HG03442 (cell line): ENCODE results near the gene SALL4.
"Not testable (repeated sequence)": the region's sequence is repeated elsewhere in the genome, so short reads cannot be mapped to it uniquely, and the experiment has no call there.

Source experiments
- ATAC-seq: cut with Tn5 transposase; IDR thresholded peaks from one replicate; pipeline ENCODE4 v1.9.1; 2021; ENCODE audit warnings: mild to moderate bottlenecking, moderate library complexity; ENCODE audit not compliant: unreplicated experiment

Gene SALL4

DNA sequence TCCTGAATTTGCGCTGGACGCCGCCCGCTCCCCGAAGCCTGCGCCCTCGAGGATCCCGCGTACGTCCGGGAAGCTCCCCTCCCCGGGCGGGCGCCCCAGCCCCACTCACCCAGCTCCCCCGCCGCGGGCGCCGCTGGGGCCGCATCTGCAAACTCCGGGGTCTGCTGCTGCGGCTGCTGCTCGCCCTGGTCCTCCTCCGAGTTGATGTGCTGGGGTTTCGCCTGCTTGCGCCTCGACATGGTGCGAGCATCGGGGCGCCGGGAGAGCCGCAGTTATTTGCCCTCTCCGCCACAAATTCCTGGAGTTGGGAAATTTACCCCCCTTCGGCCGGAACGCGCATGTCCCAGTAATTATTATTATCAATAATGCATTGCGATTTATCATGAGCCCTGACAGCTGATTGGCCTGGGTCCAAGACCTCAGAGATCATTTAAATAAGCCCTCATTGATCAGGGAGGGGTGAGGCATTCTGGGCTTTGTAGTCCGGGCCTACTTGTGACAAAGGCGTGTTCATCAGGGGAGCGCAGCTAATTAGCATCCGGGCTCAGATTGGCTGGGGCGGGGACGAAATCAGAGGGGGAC, at the start of gene SALL4:
SALL4 (minus strand) TSS at position 352 of the 582 bp plus-strand sequence; CDS start at position 239, 113 bp downstream.
- no peak for ATAC-seq

DNA sequence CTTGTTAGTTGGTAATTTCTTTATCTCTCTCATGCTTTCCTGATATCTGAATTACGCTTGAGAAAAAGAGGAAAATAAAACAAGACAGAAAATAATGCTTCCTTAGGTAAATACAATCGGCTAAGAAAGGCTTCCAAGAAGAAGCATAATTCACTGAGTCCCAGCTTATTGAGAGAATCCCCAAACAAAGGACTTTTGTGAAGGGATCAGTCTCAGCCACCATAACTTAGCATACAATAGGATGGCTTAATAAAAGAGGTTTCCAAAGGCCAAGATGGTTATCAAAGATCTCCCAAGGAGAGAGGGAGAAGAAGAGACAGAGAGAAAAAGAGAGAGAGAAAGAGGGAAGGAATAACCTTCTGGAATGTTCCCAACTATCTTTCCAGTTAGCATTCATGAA, 46.0 kb upstream of the SALL4 start:
- ATAC-seq: no peak

DNA sequence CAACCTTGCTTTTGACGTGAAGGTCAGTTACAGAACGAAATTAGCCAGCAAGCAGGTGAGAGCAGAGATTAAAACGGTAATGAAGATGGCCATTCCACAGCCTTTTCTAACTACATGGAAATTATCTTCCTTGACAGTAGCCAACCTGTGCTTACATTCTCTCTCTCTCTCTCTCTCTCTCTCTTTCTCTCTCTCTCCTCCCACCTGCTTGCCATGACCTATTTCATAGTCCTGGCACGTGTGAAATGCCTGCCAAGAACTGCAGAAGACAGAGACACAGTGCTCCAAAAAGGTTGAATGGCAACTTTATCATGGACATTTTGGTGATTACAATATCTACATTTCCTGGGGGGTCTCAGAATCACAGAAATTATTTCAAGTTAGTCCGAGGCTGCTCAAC, 38.5 kb upstream of the SALL4 start:
- no peak for ATAC-seq

DNA sequence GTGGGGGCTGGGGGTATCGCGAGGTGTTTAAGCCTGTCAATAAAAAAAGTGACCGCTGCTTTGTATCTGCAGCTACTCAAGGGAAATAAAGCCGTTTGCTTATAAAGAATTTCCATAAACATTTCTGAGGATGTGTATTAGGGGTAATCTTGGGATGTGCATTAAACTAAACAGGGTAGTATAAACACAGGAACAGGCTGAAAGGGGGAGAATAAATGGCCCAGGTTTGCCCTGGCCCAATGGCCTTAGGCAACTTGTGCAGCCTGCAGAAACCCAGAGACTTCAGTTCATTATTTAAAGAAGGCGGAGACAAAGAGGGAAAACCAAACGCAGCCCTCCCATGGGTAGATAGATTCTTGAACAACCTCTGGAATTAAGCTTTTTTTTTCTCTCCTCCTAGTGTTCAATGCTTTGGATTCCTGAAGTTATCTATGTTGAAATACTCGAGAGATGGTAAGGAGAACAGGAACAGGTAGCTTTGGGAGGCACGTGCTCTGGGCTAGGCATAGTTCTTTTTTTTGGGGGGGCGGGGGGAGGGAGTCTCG, 35.6 kb upstream of the SALL4 start:
- ATAC-seq: no peak

DNA sequence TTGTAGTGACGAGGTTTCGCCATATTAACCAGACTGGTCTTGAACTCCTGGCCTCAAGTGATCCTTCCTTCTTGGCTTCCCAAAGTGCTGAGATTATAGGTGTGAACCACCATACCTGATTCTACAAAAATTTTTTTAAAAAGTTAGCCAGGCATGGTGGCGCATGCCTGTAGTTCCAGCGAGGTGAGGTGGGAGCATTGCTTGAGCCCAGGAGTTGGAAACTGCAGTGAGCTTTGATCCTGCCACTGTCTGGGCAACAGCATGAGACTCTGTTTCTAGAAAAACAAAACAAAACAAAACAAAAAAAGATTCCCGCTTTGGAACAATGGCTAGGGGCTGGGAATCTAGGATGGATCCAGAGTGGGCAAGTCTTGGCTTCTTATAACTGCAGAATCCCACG, 35.1 kb upstream of the SALL4 start:
- no peak for ATAC-seq

DNA sequence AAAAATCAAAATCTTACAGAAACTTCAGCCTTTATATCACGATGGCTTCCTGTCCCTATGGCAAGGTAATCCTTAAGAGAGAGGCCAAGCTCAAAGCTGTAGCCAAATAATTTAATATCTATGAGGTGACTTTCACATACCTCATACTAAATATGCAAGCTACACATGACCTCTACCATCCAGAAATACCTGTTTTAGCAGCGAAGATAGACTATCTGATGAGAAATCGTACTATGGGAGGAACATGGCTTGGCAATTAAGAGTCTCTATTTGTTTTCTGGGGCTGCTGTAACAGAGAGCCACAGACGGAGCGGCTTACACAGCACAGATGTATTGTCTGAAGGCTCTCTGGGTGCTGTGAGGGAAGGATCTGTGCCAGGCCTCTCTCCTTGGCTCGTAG, 31.0 kb upstream of the SALL4 start:
- ATAC-seq: no peak

DNA sequence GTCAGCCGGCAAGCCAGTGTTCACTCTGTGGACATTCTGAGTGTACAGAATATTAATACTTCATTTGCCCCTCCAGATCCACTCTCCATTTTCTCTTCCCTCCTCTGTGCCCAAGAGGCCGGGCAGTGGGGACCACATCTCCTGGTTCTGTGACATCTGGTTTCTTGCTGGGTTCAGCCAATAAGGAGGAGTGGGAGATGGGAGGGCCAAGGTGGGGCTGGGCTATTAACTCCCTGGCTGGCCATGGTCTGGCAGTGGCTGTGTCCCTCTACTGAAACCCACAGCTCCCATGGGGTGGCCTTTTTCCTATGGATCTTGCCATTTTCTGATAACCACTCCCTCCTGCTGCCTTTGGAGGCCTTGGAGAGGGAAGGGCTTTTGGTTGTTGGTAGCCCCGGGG, 30.0 kb upstream of the SALL4 start:
- ATAC-seq: no peak

DNA sequence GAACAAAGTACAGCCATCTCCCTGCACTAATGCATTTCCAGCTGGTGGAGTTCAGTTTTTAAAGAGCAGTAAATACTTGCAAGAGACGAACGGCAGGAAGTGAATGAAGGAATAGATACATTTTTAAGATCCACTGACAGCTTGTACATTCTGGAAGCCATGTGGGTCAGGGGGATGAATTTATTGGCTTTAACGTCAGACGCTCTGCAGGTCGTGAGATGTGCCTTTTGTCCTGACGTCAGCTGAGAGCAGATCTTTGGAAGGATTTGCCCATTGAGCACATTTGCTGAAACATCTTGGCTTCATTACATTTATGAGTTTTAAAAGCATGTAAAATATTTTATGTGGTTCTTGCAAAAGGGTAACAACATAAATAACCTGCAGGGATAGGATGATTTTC, 29.5 kb upstream of the SALL4 start:
- ATAC-seq: no peak

DNA sequence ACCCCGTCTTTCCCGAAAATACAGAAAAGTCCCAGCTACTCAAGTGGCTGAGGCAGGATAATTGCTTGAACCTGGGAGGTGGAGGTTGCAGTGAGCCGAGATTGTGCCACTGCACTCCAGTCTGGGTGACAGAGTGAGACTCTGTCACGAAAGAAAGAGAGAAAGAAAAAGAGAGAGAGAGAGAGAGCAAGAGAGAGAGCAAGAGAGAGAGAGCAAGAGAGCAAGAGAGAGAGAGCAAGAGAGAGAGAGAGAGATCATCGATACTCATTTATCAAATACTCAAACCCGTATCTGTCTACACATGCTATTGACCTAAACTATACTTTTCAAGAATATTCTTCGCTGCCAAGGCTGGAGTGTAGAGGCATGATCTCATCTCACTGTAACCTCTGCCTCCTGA, 28.2 kb upstream of the SALL4 start:
- ATAC-seq: no peak

DNA sequence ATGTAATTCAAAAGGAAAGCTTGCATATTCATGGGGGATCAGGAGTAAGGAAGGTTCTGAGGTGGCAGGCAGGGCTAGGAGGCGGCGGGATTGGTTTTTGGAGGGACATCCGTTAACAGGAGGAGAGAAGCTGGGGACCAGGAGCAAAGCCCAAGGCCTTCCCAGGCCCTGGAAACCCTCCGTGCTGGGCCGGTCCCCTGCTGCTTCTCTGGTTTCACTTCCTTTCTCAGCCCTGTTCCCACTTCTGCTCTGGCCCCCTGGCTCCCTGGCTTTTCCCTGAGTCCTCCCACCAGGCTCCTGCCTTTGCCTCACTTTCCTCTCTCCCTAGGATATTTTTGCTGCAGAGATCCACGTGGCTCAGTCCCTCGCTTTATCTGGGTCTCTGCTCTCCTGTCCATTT, 26.4 kb upstream of the SALL4 start:
- ATAC-seq: no peak

DNA sequence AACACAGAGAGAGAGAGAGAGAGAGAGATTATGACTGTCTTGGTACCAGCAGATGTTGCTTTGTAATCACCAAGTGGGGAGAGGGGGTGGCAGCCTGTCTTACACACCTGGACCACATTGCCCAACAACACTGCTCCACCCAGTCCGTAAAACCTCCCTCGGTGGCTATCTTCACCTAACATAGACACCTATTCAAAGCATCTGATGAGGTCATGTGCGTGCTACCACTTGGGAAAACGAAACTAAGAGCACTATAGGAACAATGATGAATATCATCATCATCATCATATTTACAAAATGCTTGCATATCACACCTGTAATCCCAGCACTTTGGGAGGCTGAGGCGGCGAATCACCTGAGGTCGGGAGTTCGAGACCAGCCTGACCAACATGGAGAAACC, 24.1 kb upstream of the SALL4 start:
- ATAC-seq: no peak

DNA sequence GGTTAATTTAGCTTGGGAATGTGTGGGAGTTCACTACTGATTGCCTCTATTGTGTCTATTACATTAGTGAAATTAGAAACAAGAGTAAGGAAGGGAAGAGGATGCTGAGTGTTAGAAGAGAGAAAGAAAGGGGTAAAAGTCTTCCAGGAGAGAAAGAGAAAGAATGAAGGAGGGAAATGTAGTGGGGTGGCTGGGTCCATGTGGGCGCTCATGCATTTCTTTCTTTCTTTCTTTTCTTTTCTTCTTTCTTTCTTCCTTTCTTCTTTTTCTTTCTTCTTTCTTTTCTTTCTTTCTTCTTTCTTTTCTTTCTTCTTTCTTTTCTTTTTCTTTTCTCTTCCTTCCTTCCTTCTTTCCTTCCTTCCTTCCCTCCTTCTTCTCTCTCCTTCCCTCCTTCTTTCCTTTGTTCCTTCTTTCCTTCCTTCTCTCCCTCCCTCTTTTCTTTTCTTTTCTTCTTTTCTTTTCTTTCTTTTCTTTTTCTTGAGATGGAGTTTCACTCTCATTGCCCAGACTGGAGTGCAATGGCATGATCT, 16.2 kb upstream of the SALL4 start:
- ATAC-seq: no peak

DNA sequence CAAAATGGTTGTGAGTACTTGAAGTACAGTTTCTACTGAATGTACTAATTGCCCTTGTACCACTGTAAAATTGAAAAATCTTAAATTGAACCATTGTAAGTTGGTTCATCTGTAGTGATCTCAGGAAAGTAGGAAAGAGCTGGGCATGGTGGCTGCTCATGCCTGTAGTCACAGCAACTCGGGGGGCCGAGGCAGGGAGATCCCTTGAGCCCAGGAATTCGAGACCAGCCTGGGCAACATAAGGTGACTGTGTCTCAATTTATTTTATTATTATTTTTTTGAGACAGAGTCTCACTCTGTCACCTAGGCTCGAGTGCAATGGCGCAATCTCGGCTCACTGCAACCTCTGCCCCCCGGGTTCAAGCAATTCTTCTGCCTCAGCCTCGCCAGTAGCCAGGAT, 14.5 kb upstream of the SALL4 start:
- not testable (repeated sequence) for ATAC-seq

DNA sequence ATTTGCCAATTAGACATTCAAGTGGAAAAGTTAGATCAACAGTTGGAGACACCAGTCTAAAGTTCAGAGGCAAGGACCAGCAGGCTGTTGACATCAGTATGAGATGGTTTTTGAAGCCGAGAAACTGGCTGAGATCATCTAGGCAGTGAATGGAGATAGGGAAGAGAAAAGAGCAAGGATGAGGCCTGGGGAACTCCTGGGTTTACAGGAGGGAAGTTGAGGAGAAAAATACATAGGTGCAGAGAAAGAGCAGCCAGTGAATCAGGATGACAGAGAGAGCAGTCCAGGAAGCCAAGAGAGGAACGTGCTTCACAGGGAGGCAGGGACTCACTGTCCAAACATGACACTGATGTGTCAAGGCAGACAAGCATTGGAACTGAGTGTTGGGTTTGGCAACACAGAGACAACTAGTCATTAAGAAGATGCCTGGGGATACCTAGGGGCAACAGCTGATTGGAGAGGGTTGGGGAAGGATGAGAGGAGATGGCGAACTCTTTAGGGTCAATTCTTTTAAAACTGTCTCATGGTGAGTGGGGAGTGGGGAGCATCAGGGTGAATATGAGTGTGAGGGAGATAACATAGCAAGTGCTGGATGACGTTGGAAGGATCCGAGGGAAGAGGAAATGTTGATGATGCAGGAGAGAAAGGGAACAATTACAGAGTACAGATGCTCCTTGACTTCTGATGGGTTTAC, 13.2 kb upstream of the SALL4 start:
- ATAC-seq: no peak

DNA sequence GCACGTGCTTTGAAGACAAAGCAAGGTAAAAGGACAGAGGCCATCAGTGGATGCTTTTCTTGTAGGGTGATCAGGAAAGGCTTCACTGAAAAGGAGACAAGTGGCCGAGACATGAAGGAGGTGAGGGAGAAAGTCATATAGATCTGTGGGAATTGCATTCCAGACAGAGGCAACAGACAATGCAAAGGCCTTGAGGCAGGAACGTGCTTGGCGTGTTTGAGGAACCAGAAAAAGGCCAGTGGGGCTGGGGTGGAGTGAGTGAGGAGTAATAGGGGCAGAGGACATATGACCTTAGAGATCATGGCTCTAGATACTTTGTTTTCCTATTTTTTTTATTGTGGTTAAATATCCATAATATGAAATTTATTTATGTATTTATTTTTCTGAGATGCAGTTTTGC, 10.5 kb upstream of the SALL4 start:
- ATAC-seq: no peak

DNA sequence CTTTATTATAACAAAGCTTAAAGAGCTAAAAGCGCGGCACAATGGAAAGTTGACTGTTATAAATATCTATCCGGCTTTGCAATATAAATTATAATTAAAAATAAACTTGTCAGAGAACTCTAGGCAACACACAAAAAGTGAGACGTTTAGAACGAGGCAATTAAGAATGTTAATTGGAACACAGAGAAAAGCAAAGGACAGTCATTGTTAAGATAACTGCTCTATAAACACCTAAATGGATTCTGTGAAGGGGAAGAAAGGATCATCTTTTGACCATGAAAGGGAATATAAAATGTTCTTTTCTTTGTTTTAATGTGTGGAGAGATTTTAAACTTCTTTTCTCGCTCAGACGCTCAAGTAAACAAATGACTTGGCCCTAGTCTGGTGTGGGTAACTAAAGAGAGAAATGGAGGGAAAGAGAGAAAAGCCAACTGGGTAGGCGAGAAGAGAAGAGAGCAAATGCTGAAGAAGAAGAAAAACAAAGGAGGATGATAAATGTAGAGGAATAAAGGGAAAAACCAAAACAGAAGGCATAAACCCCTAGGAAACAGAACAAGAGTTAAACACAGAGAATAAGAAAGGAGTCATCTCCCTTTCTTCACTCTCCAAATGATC, 9.3 kb upstream of the SALL4 start:
- no peak for ATAC-seq

DNA sequence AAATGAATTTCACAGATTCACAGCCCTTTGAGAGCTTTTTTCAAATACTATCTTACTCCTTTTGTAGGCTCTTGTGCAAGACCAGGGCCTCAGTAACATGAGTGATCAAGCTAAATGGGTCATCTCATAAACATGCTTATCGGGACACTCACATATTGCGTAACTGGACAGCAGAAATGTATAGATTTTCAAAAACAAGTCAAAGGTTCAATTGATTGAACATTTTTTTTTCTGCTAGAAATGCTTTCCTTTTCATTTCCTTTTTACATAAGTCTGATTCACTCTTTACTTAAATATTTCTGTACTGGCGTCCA, 8.7 kb upstream of the SALL4 start:
- ATAC-seq: no peak

DNA sequence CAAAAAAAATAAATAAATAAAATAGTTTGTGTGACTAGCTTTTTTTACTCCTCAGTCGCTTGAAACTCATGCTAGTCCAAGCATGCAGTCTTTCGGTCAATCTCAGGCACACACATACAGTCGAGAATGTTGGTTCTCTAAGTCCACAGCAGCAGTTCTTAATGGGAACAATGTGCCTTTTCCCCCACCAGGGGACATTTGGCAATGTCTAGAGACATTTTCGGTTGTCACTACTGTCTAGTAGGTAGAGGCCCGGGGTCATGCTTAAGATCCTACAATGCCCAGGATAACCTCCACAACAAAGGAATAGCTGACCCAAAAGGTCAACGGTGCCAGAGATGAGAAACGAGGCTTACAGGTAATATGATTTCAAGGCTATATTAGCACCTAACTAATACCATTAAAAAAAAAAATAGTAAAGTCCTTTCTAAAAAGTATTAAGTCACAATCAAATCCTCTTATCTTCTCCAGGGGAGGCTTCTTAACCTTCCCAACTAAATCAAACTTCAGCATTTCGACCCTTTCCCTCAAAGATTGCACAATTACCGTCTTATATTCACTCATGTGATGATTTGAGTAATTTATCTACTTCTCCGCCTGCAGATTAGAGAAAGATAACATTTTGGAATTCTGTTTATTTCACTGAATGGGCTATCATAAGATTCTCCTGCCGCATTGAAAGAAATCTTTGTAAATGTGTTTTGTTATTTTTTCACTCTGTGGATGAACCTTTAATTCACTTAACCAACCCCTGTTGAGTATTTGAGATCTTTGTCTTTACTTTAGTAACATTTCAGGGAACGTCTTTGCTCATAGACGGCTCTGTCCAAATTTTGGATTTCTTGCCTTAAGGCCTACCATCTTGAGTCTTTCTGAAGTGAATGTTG, 8.1 kb upstream of the SALL4 start:
- ATAC-seq: no peak

DNA sequence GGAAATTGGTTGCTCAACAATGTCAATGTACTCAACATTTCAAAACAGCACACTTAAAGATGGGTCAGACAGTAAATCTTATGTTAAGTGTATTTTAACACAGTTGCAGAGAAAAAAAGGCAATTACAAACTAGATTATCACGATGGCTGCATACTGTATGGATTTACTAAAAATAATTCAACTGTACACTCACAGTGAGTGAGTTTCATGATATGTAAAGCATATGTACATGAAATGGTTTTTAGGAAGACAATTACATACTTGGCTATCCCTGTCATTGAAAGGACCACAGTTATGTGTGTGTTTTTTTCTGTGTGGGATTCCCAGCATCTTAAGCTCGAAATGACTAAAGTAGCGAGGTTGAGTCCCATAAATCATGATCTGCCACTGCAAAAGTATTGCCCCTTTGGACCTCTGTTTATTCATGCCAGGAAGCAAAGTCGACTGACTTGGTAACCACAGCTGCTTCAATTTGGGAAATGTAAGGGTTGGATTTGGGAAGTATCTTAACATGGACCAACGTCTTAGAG, 5.5 kb upstream of the SALL4 start:
- ATAC-seq: no peak

DNA sequence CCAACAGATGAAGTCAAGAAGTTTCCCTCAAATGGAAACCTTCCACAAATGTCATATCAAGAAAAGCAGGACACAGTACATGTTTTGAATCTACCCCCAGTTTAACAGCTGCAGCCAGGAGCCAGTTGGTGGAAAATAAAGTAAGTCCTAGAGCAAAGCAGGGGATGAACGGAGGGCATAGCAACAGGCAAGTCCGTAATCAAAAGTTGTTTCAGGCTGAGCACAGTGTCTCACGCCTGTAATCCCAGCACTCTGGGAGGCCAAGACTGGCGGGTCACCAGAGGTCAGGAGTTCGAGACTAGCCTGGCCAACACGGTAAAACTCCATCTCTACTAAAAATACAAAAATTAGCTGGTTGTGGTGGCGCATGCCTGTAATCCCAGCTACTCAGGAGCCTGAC, 2.4 kb upstream of the SALL4 start:
- ATAC-seq: no peak
